ENCODE data around the gene RPL21.
"Not testable (repeated sequence)": the region's sequence is repeated elsewhere in the genome, so short reads cannot be mapped to it uniquely, and the experiment has no call there.

The RPL21 gene

GRCh38 chr13:27293076-27293691 is 41.8 kb downstream of the RPL21 start:
- DNase-seq = no peak

DNA sequence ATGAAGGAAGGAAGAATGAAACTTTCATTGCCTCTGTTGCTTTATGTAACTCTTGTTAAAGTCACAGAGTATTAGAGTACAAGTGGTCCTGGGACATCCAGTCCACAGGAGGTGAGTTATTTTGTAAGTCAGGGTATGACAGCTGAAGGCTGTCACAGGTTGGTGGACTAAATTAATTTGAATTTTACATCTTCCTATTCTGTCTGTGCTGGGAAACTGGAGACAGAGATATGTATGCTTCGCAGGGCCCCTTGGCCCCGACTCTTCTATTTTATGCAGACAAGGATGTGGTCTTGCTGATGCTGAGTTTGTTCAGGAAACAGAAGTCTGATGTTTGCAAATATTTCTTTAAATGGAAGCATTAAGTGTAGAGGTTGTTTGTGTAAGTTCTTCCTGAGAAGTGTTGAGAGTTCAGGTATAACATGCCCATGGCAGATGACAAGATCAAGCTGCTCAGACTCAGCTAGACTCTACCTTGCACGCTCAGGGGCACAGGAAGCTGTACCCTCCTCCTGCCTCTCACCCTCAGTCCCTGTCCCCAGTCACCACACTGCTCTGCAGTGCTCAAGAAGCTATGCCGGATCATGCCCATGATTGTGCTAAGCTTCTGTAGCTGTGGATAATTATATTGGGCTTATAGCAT is 42.6 kb downstream of the RPL21 start:
- DNase-seq = no peak

DNA sequence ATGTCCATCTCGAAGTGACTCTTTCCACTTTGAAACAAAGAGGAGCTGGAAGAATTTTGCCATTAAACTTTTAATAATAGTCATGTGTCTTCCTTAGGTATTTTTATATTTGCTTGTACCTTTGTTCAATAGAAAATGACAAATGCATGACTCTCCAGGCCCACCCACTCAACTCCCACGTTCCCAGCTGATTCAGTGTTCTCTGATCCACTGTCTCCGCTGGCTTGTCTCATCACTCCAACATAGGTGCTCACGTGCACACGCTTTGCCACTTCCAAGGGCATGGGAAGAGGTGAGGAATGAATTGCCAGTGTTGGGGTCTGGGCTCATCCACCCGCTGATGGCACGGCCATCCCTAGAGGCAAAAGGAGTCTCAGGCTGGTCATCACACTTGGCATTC is 43.7 kb downstream of the RPL21 start:
- no peak for DNase-seq

- DNase-seq = no peak
Observed at GRCh38 chr13:27295660-27296059, 44.3 kb downstream of the RPL21 start.

- DNase-seq = no peak
Observed at GRCh38 chr13:27296496-27296895, 45.1 kb downstream of the RPL21 start.

- no peak for DNase-seq
Observed at GRCh38 chr13:27298849-27299248, 47.5 kb downstream of the RPL21 start.

DNA sequence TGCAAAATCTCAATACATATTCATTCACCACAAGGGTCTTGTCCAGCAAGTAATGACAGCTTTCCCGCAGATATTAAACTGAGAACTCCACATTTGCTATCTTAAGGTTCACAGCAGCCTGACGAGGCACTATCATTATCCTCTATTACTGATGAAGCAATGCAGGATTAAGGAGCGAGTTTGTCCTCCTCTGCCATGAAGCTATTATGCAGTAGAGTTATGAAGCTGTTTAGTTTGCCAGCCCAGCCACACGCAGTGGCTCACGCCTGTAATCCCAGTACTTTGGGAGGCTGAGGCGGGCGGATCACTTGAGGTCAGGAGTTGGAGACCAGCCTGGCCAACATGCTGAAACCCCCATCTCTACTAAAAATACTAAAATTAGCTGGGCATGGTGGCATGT is 49.0 kb downstream of the RPL21 start:
- not testable (repeated sequence) for DNase-seq

- DNase-seq = no peak
Observed at GRCh38 chr13:27300941-27301586, 49.7 kb downstream of the RPL21 start.

- no peak for DNase-seq
Observed at GRCh38 chr13:27302643-27303262, 51.4 kb downstream of the RPL21 start.

GRCh38 chr13:27304099-27304498 is 52.7 kb downstream of the RPL21 start:
- no peak for DNase-seq

DNA sequence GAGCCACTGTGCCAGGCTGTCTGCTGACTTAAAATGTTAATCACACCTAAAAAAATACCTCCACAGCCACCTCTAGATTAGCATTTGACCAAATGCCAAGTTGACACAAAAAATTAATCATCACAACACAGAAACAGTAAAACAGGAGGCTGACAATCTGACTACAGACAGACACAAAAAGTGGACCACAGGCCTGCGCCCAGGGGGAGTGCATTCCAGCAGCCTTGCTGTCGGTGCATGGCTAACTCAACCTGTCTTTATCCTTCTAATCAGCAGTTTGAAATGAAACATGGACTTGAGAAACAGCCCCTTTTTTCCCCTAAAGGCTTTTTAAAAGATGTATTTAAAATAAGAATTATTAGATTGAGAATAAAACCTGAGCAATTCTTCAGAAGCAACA is 53.3 kb downstream of the RPL21 start:
- DNase-seq = no peak

Measured in NCI-H2029 (cell line).